ENCODE data around the gene HHAT.

The HHAT gene

DNA sequence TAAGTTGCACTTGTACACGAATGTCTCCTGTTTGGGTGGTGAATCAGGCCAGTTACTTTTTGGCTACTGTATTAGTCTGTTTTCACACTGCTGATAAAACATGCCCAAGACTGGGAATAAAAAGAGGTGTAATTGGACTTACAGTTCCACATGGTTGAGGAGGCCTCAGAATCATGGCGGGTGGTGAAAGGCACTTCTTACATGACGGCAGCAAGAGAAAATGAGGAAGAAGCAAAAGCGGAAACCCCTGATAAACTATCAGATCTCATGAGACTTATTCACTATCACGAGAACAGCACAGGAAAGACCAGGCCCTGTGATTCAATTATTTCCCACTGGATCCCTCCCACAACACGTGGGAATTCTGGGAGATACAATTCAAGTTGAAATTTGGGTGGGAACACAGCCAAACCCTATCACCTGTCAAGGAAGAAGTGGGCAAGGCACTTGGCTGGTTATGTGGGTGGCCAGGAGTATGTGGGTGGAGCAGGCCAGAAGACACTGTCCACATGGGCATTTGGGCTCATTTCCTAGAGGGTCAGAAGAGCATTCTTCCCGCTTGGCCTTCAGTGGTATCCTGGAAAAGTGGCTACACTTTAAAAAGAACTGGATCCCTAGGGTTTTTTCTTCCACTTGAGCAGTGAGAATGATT lies 228.8 kb downstream of the HHAT start:
- peak in 1 of 2 donors; percentile 5 for DNase-seq

DNA sequence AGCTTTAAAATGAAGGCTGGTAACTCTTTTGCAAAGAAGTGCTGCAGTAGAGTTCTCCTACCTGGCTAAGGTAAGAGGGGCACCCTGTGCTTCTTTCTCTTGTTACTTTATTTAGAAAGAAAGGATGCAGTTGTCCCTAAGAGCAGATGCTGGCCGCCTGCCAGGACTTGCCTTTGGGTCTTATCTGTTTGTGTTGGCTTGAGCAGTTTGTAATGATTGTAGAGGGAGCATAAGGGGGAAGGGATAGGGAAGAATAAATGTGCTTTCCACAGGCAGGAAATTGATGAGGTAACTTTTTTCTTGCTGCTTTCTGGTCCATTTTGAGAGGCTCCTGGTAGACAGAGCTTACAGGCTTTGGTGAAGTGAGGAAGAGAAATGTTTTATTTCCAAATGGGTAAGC lies 229.6 kb downstream of the HHAT start:
- no peak for DNase-seq

DNA sequence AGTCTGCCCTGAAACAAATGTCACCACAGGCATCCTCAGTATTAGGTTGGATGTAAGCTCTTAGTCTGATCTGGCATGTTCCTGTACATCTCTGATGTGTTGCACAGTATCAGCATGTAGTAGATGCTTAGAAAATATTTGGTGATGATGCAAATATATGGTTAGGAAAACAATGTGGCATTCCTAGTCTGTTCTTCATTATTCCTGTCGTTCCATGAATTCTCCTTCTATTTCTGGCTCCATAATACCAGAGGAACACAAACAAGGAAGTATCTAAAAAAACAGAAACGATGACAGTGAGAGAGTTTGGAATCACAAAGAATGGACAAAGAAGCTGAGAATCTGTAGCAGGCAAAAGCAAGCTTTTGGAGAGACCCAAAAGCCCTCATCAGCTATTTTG lies 236.6 kb downstream of the HHAT start:
- no peak for DNase-seq

DNA sequence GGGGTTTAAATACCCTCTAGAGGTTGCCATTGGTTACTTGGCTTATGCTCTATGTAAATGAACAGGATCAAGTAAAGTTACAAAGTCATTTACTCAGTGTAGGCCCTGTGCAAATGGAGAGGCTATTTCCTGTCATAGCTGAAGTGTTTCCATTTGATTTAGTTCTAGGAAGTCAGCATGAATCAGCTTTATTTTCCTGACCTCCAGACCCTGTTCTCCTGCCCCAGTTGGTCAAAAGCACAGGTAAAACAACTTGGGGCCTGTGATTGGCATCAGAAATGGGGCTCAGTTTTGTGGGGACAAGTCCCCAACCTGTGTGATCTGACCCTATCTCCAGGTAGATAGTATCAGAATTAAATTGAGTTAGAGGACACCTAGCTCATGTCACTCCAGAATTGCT lies 239.9 kb downstream of the HHAT start:
- DNase-seq: no peak

DNA sequence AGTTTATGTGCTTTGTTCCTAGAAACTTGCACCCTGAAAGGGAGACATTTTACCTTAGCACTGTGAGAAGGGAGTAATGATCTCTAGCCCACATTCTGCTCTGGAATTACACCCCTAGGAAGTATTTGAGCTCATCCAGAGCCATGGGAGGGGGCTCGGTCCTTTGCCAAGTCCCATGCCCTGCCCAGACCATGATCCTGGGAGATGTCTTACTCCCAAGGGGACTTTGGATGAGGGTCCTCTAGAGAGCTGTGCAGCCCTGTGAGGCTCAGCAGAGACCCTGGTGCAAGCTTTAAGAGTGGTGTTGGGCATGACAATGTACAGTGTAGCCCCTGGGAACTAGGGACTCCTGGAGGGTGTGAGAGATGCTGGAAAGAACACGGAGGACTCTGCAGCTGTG lies 241.4 kb downstream of the HHAT start:
- no peak for DNase-seq

DNA sequence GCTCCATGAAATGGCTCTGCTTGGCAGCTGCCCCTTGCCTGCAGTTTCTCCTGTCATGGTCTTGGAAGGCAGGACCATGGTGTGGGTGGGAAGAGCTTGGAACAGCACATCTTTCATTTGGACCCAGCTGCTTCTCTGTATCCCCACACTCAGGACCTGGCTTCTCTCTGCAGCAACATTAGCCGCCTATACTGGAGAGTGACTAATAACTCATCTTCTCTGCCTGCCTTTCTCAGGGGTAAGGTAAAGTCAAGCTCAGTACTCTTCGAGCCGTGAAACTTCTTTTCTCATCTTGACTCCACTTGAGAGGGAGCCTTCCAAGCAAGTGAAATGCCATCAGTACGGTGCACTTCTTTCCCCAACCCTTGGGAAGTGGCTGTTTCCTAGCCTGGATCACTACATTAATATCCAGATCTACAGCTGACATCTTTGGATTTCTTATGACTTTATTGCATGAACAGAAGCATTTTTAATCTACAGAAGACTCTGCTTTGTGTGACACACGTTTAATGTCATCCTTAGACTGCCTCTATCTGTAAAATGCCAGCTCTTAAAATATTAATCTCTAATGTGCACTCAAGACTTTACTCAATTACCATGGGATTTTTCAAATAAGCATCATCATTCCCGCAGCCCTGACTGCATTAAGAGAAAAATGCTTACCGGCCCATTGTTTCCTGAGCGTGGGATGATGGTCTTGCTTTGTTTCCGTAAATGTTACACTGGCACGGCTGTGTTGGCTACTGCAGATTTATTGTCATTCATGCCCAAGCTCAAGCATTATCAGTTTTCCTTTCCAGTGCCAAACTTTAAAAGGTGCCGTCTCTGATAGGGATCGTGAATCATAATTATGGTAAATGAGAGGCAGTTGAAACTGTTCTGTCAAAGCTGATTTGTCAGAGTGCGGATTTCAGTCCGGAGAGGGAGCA lies 242.9 kb downstream of the HHAT start:
- no peak for DNase-seq

DNA sequence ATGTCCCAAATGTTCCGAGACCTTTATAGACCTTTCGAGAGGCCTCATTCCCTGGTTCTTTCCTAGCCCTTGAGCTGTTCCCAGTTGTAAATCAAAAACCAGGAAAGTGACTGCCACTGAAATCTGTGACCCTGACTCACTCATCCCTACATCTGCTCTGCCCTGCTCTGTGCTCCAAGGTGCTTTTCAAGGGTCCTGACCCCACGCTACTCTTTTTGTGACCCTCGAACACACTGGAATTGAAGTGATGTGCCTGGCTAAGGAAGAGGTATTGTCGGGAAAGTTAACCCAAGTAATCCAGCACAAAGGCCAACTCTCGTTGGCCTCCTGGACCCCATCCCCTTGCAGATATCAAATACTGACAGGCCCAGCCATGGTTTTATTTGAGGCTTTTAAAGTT lies 244.4 kb downstream of the HHAT start:
- no peak for DNase-seq

DNA sequence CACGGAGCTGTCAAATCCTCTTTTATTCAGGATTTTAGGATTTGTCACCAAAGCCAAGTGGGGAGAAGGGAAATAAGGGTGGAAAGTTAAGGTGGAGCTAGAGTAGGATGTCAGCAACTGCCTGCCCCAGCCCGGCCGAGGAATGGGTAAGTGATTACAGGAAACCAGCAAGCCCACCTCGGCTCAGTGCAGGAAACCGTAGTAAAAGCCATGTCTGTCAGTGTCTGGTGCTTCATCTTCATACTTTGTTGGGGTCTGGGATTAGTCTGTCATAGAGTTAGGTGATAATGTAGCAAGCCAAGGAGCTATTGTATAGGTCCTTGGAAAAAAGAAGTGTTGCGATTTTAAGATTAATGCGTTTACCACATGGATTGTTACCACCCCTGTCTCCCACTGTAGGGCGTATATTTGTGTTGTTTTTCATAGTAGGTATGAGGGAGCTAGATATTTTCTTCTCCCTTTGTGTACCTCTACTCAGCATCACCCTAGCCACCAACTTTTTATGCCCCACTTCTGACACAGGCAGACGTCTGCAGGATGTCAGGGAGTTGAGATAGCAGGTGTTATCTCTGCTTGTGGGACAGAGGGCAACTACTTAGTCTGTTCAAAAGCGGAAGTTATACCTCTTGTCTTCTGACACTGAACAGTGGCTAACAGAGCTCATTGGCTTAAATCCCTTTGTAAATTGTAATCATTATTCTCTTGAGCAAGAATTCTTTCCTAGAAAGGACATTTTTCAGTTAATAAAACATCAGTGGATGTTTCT lies 253.7 kb downstream of the HHAT start:
- DNase-seq: no peak

DNA sequence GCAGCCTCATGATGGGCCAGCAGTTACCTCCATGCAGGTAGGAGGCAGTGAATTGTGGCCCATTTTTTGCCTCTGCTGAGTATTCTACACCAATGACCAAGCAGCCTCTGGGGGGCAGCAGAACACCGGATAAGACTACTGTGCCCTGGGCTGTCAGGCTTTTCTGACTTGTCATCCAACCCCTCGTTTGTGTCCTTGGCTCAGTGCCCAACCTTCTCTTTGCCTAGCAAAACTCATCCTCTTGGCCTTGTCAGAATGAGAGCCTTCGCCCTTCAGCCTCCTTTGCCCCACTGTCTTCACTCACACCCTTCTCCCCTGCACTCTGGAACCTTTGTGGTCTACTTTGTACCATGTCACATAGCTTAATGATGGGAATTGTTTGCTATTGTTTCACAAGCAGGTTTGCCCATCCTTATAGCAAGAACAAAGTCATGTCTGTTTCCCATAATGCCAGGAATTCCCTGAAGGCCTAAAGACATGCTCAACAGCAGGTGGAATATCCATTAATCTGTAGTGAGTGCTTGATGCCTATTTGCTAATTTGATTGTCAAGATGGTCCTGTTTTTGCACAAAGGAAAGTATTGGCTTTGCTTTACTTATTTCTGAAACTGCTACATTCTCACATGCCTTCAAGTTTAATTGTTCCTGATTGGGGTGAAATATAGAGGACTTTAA lies 255.9 kb downstream of the HHAT start:
- DNase-seq: peak; percentile 35 to 78

DNA sequence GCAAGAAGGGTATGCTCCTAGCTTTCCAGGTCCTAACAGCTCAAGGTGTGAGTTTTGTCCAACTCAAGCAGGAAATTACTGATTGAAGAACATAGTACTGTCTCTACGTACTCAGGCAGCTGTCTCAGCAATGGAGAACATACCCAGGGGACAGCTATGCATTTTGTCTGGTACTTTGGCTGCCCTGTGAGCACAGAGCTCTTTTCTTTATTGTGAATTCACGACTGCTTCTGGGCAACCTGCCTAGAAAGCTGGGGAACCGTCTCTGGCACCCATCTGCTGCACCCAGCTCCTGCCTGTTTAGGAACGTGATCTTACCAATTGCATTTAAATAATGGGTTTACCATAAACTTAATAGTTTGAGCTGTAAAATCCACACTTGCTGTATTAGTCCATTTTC lies 258.1 kb downstream of the HHAT start:
- DNase-seq: no peak

DNA sequence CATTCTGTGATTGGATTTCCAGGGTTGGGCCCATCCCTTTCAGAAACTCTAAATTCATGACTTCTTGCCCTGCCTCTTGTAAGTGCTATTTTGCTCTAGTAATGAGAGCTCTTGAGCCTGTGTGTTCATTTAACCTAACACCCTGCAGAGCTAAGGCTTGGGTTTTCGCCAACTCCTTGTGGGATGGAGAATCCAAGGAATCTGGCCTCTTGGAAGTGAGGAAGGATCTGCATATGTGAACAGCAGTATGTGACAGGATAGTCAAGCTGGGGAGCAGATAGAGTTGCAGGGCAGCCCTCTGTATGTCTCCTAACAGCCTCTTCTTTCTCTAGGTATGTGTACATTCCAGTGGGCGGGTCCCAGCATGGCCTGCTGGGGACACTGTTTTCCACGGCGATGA lies 258.9 kb downstream of the HHAT start:
- no peak for DNase-seq

DNA sequence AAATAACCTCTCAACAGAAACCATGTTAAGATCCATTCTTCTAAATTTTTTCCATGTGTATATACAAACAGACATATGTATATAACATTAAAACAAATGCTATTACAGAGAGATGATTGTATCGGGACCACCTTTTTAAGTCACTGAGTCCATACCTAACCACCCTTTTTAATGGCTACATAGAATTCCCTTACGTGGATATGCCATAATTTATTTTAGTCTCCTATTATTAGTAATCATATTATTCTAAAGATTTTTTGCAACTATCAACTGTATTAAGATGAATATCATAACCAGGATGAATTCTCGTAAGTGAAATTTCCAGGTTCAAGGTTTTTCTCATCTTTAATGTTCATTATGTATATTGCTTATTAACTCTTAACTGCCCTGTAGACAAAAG lies 259.7 kb downstream of the HHAT start:
- DNase-seq: no peak

DNA sequence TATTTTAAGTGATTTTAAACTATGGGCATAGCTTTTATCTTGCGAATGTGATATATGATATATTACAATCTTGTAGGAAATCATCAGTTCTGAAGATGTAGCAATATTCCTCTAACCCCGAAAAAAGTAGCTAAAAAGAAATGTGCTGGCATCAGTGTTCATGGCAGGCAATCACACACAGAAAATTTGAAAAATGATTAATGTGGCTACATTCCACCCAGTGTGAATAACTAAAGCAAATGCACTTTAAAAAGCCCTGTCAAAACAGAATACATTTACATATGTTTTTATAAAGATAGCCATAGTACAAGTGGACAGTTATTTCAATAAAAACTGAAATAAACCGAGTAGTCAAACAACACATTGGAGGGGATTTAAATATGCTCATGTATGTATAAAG lies 260.2 kb downstream of the HHAT start:
- DNase-seq: no peak

DNA sequence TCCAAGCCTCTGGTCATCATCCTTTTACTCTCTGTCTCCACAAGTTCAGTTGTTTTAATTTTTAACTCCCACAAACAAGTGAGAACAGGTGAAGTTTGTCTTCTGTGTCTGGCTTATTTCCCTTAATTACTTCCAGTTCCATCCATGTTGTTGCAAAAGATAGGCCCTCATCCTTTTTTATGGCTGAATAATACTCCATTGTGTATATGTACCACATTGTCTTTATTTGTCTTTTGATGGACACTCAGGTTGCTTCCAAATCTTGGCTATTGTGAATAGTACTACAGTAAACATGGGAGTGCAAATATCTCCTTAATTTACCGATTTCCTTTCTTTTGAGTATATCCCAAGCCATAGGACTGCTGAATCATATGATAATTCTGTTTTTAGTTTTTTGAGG lies 262.5 kb downstream of the HHAT start:
- DNase-seq: no peak

DNA sequence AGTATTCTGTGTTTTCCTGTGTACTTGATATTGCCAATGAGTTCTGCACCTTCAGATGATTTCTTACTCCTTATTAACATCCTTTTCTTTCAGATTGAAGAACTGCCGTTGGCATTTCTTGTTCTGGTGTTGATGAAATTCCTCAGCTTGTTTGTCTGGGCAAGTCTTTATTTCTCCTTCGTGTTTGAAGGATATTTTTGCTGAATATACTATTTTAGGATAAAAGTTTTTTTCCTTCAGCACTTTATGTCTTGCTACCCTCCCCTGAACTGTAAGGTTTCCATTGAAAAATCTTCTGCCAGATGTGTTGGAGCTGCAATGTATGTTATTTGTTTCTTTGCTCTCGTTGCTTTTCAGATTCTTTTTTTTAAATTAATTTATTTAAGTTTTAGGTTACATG lies 265.9 kb downstream of the HHAT start:
- DNase-seq: no peak

DNA sequence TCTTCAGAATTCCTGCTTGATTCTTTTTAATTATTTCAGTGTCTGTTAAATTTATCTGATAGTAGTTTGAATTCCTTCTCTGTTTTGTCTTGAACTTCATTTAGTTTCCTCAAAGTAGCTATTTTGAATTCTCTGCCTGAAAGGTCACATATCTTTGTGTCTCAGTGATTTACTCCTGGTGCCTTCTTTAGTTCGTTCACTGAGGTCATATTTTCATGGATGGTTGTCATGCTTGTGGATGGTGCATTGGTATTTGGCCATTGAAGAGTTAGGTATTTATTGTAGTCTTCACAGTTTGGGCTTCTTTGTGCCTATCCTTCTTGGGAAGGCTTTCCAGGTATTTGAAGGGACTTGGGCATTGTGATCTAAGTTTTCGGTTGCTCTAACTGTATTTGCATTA lies 267.9 kb downstream of the HHAT start:
- no peak for DNase-seq

DNA sequence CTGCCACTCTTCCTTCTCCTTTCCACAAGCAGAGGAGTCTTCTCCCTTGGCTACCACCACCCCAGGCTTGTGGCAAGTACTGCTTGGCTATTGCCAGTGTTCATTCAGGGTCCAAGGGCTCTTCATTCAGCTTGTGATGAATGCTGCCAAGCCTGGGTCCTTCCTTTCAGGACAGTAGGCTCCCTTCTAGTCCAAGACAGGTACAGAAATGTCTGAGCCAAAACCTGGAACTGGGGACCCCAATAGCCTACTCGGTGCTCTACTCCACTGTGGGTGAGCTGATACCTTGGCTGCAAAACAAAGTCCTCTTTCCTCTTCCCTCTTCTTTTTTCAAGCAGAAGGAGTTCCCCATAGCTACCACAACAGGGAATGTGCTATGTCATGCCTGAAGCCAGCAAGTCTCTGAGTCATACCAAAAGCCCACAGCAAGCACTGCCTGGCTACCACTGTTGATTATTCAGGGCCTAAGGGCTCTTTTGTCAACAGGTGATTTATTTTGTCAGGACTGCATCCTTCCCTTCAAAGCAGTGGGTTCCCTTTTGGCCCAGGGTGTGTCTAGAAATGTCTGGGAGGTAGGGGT lies 268.9 kb downstream of the HHAT start:
- peak; percentile 52 to 76 for DNase-seq

DNA sequence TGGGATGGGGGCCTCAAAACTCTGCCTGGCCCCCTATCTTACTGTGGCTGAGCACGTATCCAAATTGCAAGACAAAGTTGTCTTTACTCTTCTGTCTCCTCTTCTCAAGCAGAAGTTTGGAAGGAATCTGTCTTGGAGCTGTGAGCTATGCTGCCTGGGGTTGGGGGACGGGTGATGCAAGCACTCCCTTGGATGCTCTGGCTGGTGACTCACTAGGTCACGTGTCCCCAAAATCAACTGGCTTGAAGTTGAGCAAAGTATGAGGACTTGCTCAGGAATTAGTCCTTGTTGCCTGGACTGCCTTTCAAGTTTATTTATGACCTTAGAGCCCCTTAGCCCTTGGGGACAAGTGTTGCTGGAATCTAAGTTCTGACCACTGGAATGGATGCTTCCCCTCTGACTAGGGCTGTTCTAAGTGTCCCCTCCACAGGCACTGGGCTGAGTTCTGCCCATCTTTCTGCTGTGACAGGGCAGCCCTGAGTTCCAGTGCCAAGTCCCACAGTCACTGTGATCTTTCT lies 269.5 kb downstream of the HHAT start:
- DNase-seq: peak; percentile 46 to 47

DNA sequence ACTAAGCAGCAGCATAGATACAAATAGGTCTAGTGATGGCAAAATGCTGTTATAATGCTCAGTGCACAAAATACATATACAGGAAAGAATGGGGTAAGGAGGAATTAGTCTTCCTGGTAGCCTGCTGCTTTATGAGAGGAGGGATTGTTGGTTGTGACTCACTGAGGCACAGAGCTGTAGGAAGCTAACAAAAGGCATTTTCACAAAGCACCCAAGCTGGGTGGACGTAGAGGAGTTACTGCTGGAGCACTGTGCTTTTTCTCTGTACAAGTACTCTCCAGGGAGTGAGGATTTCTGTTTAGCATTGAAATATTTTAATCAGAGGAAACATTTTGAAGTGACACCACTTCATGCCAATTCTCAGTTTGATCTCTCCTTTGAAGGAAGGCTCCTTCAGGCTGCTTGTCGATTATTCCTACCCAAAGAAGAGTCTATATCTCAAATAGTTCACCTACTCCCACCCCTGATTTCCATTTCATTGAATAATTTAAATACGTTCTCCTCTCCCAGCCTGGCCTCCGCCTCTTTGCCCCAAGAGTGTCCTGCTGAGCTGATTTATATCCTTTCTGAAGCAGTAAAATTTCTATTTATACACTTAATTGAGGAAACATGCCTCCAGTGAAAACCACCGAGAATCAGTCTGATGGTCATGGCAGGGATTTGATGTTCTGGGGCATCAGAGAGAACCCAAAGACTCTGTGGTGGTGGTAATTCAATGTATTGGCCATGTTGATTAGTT lies 271.9 kb downstream of the HHAT start:
- no peak for DNase-seq

DNA sequence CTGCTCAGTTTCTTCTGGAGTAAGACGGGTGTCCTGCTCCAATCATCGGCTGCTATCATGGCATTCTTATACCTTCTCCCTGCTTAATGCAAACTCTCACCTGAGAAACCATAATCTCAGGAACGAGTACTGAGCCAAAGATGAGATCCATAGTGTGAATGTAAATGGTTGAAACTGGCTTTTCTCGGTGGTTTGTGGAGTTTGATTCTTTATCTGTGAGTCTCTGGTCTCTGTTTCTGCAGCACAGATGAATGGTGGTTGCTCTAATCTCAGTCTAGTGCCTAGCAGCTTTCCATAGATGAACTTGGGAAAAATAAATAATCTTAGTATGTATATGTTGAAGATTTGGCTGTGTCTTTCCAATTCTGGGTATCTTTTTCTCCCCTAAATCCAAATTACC lies 274.4 kb downstream of the HHAT start:
- DNase-seq: no peak

DNA sequence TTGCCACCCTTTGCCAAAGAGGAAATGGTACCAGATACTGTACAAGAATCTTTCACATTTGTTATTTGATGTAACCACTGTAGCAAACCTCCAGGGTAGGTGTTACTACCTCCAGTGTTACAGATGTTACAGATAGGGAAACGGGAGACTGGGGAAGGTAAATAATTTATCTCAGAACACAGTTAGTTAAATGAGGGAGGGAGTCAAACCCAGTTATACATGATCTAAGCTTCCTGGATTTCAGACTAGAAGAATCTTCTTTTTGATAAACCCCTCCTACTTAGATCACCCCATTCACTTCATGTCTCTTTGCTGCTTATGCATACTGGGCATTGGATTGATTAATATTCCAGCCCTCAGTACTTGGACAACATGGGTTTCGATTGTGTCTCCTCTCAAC lies 276.4 kb downstream of the HHAT start:
- DNase-seq: no peak

DNA sequence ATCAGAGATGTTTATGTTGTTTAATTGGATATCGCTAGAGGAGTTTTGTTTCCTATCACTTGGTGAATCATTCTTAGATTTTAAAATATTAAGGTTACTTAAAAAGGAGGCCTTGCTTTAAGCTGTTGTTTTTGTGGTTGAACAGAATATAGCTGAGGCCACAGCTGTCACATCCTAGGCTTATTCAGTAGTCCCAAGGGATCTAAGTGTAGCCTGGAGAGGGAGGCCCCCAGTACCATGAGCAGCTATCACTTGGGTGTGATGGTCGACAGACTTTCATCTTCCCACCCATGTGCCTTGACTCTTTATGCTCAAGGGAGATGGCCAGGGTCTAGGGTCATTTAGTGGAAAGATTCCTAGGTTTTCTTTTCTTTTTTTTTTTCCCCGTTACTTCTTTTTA lies 278.7 kb downstream of the HHAT start:
- no peak for DNase-seq

Measured in inflammatory macrophage treated with lipopolysaccharide for 1 hour (primary cell).